GM19463 (cell line): ENCODE measurements around the gene SLC24A1.

Source experiments
- ATAC-seq: cut with Tn5 transposase; IDR thresholded peaks from one replicate; pipeline ENCODE4 v1.9.1; 2021; ENCODE audit warnings: mild to moderate bottlenecking, moderate library complexity; ENCODE audit not compliant: unreplicated experiment

SLC24A1 gene

DNA sequence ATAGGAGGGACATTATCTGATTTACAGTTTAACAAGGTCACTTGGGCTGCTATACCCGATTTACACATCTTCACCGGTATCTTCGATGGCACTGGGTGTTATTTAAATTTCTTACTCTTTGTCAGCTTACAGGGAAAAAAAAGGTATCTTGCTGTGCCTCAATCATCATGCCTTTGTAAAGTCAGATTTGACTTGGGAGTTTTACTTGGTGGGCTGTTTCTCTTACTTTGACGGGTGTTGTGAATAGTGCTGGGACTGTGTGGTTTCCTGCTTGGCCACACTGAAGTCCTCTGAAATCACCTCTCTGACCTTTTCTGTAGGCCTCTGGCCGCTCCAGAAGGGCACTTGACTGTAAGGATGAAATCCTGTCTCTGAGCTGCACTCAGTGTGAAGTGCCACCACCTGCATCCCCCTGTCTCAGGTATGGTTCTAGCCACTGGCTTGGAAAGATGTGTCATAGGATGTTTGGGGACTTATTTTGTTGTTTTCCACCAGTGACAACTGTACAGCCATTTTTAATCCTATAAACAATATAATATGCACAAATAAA lies 3.1 kb upstream of the SLC24A1 start:
- no peak for ATAC-seq

DNA sequence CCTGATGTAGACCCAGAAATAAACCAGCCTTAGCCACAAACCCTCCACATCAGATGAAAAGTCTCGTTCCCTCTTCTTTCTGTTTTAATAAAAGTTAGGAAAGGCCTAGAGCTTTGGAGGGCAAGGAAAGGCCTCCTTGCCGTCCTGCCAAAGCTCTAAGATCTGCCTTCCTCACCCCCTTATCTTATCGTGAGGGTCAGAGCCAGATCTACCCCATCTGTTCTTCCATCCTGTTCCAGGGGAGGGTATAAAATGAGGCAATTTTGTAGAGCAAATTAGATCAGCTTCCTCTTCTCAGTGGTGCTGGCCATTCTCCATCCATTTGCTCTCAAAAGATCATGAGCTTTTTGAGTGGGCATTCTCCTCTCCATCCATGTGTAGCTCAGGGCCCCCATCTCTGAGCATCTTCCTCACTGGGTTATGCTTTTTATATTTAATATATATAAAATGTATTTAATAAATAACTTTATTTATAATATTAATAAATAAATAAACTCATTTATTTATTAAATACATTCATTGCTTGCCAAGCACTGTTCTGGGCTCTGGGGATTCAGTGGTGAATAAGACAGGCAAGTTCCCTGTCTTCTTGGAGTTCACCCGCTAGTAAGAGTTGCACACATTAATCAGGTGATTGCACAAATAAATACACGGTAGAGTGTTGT lies 2.0 kb upstream of the SLC24A1 start:
- ATAC-seq: no peak

DNA sequence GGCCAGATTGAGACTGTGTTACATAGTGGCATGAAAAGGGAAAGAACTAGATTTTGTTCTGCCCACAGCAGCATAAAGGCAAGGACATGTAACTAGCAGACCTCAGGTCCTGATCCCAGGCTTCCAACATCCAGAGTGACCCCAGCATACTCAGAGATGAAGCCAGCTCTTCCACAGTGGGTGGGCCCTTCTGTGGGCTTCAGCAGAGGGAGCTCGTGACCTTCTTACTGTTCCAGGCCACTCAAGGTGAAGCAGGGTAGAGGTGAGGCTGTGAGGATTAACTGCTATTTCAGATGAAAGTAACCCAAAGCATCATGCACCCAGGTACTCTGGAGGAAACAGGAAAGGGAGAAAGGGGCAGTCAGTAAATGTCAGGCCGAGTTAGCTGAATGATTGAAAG lies 905 bp upstream of the SLC24A1 start:
- ATAC-seq: no peak

DNA sequence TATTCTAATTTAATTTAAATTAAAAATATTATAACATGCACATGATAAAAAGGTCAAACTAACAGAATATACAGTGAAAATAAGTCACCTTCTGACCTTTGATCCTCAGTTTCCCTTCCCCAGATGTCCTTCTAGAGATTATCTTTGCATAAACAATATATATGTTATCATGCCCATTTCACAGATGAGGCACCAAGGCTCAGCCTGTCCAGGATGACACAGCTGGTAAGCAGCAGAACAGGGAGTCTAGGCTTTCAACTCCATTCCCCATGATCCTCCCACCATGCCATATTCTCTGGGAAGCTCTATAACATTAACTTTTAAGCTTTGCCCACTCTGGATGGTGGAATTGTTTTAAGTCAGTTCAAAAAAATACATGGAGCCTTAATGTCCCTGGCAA lies 1.4 kb downstream of the SLC24A1 start:
- ATAC-seq: no peak

DNA sequence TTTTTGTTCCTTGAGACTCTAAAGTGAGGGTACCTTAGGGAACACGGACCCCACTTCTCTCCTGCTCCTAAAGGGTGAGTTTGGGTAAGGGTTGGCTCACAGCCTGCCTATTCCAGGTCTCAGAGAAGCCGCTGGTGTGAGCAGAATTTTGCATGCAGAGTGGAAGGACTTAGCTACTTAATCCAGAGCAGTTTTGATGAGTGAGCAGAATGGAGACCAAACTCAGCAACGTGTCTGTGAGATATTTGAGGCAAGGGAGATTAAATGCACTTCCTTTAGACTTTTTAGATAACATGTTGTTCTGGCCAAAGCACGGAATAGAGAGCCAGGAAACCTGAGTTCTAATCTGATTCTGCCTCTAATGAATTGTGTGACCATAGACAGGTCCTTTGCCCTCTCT lies 5.1 kb downstream of the SLC24A1 start:
- ATAC-seq: no peak

DNA sequence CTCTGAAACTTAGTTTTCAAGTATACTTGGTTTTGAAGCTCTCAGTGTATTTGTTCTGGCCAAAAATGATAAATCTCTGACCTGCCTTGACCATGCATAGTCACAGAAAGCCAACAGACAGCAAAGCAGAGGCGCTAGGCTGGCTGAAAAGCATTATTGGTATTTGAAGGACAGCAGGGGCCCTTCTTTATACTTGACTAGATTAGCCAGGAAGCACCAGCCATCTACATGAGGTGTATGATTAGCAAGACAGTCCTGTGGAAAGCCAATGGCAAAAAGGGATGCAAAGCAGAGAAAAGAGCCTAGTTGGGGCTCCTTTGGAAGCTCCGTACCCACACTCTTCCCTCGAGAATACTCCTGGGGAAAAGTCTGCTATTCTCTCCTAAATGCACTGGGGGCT lies 7.8 kb downstream of the SLC24A1 start:
- no peak for ATAC-seq

DNA sequence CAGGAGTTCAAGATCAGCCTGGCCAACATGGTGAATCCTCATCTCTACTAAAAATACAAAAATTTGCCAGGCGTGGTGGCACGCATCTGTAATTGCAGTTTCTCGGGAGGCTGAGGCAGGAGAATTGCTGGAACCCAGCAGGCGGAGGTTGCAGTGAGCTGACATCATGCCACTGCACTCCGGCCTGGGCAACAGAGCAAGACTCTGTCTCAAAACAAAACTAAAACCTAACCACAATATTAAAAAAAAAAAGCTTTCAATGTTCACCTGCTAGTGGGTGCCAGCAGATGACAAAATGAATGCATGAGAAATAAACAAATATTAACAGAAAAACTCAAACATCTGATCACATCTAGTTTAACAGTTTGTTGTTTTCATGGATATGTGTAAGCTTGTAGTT lies 9.0 kb downstream of the SLC24A1 start:
- peak; percentile 65 for ATAC-seq

DNA sequence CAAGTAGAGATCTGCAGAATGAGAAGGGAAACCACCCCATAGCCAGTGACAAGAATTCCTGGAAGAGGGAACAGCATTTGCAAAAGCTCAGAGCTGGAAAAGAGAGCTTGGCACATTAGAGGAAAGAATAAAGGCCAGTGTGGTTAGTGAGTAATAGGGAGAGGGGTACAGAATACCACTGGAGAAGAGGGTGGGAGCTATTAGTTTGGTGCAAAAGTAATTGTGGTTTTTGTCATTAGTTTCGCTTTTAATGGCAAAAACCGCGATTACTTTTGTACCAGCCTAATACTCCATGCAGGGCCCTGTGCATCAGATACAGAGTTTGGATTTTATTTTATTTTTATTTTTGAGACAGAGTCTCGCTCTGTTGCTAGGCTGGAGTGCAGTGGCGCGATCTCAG lies 9.8 kb downstream of the SLC24A1 start:
- ATAC-seq: peak; percentile 64

DNA sequence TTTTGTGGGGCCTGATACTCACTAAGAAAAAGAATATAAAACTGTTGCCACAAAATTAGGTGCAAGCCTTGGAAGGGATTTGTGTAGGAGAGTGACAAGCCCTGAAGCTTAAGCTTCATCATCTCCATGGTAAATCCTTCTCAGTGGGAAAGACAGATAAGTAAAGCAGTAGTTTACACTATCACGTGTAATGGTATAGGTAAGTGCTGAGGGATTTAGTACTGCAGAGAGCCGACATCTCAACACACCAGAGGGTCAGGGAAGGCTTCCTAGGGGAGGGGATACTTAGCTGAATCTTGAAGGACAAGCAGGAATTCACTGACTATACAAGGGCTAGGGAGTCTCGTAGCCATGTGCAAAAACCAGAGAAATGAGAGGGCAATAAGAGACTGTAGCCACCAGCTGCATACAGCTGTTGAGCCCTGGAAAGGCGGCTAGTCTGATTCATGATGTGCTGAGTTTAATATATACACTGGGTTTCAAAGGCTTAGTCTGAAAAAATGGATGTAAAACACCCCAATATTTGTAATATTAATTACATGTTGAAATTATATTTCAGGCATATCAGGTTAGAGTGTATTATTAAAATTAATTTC lies 11.1 kb downstream of the SLC24A1 start:
- ATAC-seq: no peak

DNA sequence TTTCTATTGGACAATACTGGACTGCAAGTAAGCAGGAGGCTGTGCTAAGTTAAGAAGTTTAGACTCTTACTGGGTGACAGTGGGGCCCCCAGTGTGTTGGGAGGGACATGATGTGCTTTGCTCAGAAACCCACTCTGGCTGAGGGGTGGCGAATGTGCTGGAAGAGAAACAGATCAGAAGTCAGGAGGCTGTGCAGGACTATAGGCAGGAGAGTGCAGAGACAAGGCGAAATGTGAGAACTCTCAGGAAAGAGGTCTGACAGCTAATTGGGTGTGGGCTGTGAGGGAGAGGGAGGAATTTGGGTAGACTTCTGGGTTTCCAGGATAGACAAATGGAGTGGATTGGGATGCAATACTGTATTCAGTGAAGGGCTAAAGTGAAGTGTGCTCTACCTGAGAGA lies 12.0 kb downstream of the SLC24A1 start:
- ATAC-seq: no peak

DNA sequence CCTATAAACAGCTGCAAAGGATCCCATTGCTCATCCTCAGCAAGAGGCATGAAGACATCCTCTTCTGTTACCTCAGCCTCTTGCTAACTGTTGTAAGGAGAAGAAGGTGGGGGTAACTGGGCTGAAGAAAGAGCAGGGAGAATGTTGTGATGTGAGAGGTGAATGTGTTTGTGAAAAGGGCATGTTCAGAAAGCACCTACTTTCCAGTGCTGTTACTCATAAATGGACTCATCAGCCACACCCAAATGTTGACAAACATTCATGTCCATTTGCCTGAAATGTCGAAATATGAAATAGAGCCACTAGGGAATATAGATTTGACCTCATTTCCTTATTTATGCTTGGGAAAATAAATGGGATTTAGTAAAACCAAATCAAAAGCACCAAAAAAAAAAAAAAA lies 12.6 kb downstream of the SLC24A1 start:
- ATAC-seq: no peak

DNA sequence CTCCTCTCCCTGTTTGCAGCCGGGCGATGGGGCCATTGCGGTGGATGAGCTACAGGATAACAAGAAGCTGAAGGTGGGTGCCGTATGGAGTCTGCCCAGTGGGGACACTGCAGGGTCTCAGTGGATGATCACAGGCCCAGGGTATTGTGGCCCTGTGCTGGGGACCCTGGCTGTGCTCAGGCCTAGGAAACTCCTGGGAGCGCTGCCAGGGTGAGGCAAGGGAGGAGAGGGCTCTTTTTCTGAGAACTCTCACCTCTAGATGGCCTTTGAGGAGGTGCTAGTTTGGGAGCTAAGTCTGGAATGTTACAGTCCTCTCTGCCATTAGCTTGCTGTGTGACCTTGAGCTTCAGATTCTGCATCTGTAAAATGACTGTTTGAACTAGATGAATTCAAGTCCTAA lies 16.4 kb downstream of the SLC24A1 start:
- ATAC-seq: no peak

DNA sequence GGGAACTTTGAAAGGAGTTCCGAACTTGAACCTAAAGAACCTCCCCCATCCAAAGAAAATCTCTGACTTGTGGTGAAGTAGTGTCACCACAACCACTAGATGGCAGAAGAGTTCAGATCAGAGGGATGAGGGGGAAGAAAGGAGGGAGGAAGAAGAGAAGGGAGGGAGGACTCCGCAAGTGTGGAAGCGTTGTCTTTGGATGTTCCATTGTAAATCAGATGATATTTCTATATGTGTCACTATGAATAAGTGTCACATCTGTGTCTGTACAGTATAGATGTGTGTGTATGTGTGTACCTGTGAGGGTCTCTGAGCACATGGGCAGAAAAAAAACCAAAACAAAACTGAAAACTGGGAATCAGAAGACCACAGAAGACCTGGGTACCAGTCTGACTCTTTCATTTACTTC lies 16.9 kb downstream of the SLC24A1 start:
- ATAC-seq: no peak

DNA sequence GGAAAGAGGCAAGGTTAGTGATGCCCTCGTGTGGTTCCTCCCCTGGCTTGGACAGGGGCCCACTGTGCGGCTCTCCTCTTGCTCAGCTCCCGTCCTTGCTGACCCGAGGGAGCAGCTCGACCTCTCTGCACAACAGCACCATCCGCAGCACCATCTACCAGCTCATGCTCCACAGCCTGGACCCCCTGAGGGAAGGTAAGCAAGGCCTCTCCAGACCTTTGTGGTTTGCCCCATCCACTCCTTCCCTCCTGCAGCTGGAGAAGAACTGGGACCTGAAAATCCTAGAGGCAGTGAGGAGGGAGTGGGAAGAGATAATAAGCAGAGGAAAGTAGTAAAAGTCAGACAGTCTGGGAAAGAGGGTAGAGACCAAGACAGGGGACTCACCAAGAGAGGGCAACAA lies 17.8 kb downstream of the SLC24A1 start:
- ATAC-seq: no peak

DNA sequence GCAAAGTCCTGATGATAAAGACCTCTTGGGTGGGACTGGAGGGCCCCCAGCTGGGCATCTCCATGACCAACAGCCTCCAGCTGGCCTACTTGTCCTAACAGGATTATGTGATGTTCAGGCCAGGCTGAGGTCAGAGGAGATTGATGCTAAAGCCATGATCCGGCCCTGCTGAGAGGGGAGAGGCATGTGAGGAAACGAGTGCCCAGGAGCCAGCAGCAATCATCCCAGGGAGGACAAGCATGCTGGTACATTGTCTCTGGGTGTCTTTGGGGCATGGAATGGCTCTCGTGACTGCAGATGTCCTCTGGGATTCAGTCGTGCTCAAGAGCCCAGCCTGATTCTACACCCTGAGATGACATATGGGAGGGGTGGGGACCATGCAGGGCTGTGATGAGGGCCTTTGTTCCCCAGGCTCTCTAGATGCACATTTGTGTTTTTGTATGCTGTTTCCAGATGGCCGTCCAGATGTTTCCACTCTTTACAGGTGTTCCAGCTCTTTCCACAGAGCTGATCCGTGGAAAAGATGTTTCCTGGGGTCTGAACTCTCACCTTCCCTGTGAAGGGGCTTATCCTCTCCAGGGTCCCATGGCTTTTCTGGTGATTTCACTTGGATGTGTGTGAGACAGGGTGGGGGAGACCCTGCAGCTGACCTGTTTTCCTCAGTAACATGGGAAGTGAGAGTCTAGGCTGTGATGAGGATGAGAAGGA lies 20.2 kb downstream of the SLC24A1 start:
- ATAC-seq: no peak

DNA sequence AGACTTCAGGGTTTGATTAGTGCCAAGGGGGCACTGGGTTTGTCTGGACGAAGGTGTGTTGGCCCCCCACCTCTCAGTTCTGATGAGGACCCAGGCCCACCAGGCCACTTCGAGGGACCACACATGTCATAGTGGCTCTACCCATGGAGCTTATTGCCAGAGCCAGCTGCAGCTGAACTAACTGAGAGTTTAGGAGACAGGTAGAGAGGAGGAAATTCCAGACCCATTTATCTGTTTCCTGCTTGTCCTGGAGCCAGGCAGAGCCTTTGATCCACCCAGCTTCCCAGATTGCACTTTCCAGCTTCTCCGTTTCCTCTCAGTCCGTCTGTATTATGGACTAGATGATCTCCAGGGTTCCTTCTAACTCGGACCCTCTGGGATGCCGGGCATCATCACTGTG lies 20.9 kb downstream of the SLC24A1 start:
- ATAC-seq: no peak

DNA sequence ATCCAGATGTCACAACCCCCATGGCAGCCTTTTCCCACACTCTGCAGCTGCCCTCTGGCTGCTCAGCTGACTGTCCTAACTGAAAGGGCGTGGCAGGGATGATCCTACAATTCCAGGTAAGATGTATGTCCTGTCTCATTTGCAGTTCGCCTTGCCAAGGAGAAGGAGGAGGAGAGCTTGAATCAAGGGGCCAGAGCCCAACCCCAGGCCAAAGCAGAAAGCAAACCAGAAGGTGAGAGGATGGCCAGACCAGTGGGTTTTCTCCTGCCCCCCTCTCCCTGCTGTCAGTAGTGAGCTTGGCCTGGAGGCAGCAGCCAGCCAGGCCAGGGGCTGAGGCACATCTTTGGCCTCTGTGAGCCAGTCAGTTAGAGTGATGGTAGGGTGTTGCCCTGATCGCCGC lies 22.5 kb downstream of the SLC24A1 start:
- no peak for ATAC-seq

DNA sequence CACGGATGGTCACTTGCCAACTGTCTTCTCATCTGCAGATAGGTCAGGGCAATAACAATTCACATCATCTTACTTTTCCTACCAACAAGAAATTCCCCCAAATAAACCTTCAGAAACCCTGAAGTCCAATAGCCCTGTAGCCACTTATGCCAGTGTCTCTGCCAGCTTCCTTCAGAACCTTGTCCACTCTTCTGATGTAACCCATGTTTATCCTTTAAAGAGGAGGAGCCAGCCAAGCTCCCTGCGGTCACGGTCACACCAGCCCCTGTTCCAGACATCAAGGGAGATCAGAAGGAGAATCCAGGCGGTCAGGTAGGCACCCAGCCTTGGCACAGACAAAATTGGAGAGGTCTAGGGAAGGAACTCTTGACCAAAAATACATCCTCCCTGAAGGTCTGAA lies 23.7 kb downstream of the SLC24A1 start:
- no peak for ATAC-seq

DNA sequence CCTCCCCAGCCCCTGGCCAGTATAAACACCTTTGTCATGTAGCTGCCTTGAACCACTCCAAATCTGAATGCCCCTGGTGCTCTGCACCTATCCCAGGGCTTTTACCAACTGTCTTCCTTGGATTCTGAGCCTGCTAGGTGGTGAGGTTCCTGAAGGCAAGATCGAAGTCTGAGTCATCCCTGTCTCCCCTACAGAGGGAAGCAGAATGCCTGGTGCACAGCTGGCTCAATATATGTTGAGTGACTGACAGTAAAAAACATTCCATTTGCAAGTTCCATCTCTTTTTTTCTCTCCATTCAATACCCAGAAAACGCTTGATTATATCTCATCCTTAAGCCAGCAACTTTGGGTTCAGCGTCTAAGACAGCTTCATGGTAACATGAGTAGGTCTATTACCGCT lies 24.7 kb downstream of the SLC24A1 start:
- ATAC-seq: no peak

DNA sequence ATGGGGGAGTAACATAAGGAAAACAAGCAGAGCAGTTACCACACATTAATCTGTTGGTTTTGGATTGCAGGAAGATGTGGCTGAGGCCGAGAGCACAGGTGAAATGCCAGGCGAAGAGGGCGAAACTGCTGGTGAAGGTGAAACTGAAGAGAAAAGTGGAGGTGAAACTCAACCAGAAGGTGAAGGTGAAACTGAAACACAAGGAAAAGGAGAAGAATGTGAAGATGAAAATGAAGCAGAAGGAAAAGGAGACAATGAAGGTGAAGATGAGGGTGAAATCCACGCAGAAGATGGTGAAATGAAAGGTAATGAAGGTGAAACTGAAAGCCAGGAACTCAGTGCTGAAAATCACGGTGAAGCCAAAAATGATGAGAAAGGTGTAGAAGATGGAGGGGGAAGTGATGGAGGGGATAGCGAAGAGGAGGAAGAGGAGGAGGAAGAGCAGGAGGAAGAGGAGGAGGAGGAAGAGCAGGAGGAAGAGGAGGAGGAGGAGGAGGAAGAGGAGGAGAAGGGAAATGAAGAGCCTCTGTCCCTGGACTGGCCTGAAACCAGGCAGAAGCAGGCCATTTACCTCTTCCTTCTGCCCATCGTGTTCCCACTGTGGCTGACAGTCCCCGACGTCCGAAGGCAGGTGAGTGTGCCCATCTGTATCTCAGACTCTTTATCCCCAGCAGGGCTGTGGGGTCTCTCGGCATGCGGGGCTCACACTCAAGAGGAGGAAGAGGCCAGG lies 28.7 kb downstream of the SLC24A1 start:
- ATAC-seq: no peak

DNA sequence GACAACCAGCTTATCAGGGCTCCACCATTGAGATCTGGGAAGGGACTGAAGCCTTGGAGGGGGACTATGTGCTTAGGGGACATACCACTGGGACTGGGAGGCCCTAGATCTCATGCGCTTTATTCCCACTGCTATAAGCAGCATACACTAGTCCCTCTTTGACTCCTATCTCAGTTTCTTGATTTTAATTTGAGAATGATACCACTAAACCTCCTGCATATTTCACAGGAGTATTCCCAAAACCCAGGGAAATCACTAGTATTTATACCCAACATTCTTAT lies 29.2 kb downstream of the SLC24A1 start:
- ATAC-seq: no peak
